GM21529 (cell line): ENCODE measurements around the gene DAB2IP.

Experiments
- ATAC-seq: cut with Tn5 transposase; IDR thresholded peaks from one replicate; pipeline ENCODE4 v1.9.1; 2021; ENCODE audit not compliant: unreplicated experiment

DAB2IP gene

GRCh38 chr9:121773286-121773953, 122.0 kb downstream of the DAB2IP start:
- no peak for ATAC-seq

- ATAC-seq = no peak
Observed at GRCh38 chr9:121773954-121774714, 122.7 kb downstream of the DAB2IP start.

GRCh38 chr9:121774715-121775613, 123.5 kb downstream of the DAB2IP start:
- no peak for ATAC-seq

GRCh38 chr9:121776001-121776738, 124.7 kb downstream of the DAB2IP start:
- ATAC-seq = no peak

- ATAC-seq = no peak
Observed at GRCh38 chr9:121776739-121777637, 125.6 kb downstream of the DAB2IP start.

GRCh38 chr9:121778252-121779225, 127.1 kb downstream of the DAB2IP start:
- ATAC-seq = no peak

- ATAC-seq = no peak
Observed at GRCh38 chr9:121779381-121780117, 128.1 kb downstream of the DAB2IP start.

GRCh38 chr9:121780177-121781040, 129.0 kb downstream of the DAB2IP start:
- ATAC-seq = no peak

- no peak for ATAC-seq
Observed at GRCh38 chr9:121781145-121781548, 129.7 kb downstream of the DAB2IP start.

GRCh38 chr9:121781701-121782464, 130.4 kb downstream of the DAB2IP start:
- no peak for ATAC-seq

GRCh38 chr9:121782514-121783110, 131.2 kb downstream of the DAB2IP start:
- ATAC-seq = no peak

- no peak for ATAC-seq
Observed at GRCh38 chr9:121783111-121783510, 131.7 kb downstream of the DAB2IP start.

GRCh38 chr9:121783521-121784507, 132.4 kb downstream of the DAB2IP start:
- no peak for ATAC-seq

- ATAC-seq = no peak
Observed at GRCh38 chr9:121784731-121785411, 133.4 kb downstream of the DAB2IP start.
